Nephron progenitor cell (in vitro differentiated cells): ENCODE measurements around the gene ZDHHC6.

Source experiments
- DNase-seq: peaks from one replicate; pipeline ENCODE4 v3.0.0; 2021
- H3K27ac Mint-ChIP-seq: 2 replicates; pipeline ENCODE4 v1.8.0; 2021; ENCODE audit warnings: mild to moderate bottlenecking, moderate library complexity, mixed read lengths
- H3K27me3 Mint-ChIP-seq: 2 replicates; pipeline ENCODE4 v1.8.0; 2021; ENCODE audit warnings: mild to moderate bottlenecking, low read depth, mixed read lengths; ENCODE audit not compliant: poor library complexity
- H3K36me3 Mint-ChIP-seq: 2 replicates; pipeline ENCODE4 v1.8.0; 2021; ENCODE audit warnings: low read depth, mixed read lengths
- H3K4me1 Mint-ChIP-seq: 2 replicates; pipeline ENCODE4 v1.8.0; 2021; ENCODE audit warnings: mixed read lengths
- H3K4me3 Mint-ChIP-seq: 2 replicates; pipeline ENCODE4 v1.8.0; 2021; ENCODE audit warnings: mild to moderate bottlenecking, moderate library complexity, mixed read lengths
- H3K9me3 Mint-ChIP-seq: 2 replicates; pipeline ENCODE4 v1.8.0; 2021; ENCODE audit warnings: mild to moderate bottlenecking, moderate library complexity, mixed read lengths
- CTCF ChIP-seq: fragments of 200-600 bp; sonication (generic); IDR thresholded peaks from 2 replicates; pipeline ENCODE4 v1.5.0; 2021; ENCODE audit warnings: antibody characterized with exemption

The ZDHHC6 gene

GRCh38 chr10:112448888-112449287 lies 2.2 kb upstream of the ZDHHC6 start:
- peaks cover 26% of the 10 kb centered on the region for H3K36me3 Mint-ChIP-seq
- H3K27me3 Mint-ChIP-seq: peaks cover 2% of the 10 kb centered on the region
- no peak for DNase-seq
- H3K27ac Mint-ChIP-seq: no peak overlapping the region
- peaks cover 31% of the 10 kb centered on the region for H3K4me1 Mint-ChIP-seq
- TF ChIP-seq CTCF: no peak
- peaks cover 11% of the 10 kb centered on the region for H3K9me3 Mint-ChIP-seq
- peak overlapping the region; percentile 95 for H3K4me3 Mint-ChIP-seq

DNA sequence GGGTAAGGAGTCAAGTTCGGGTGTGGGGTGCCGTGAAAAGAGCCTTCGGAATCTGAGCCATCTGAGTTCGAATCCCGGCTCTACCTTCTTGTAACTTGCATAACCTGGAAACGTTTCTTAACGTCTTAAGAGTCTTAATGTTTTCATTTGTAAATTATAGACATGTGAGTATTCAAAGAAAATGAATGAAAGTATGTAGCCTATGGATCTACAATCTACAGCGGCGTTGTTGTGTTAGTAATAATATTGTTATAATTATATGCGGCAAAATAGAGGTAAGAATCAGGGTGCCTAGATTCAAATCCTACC lies 860 bp upstream of the ZDHHC6 start:
- H3K27ac Mint-ChIP-seq: peak overlapping the region; percentile 100
- DNase-seq: no peak
- H3K4me3 Mint-ChIP-seq: peak overlapping the region; percentile 95
- no peak for TF ChIP-seq CTCF
- peaks cover 31% of the 10 kb centered on the region for H3K4me1 Mint-ChIP-seq
- H3K36me3 Mint-ChIP-seq: peaks cover 17% of the 10 kb centered on the region
- no peaks in the 10 kb centered on the region for H3K9me3 Mint-ChIP-seq
- peaks cover 2% of the 10 kb centered on the region for H3K27me3 Mint-ChIP-seq

GRCh38 chr10:112446055-112446854 lies 459 bp downstream of the ZDHHC6 start:
- peaks cover 24% of the 10 kb centered on the region for H3K36me3 Mint-ChIP-seq
- H3K27ac Mint-ChIP-seq: peak overlapping the region; percentile 100
- TF ChIP-seq CTCF: no peak
- no peak for DNase-seq
- H3K4me1 Mint-ChIP-seq: peaks cover 31% of the 10 kb centered on the region
- H3K27me3 Mint-ChIP-seq: peaks cover 2% of the 10 kb centered on the region
- no peaks in the 10 kb centered on the region for H3K9me3 Mint-ChIP-seq
- peak overlapping the region; percentile 95 for H3K4me3 Mint-ChIP-seq

GRCh38 chr10:112442063-112442462 lies 4.7 kb downstream of the ZDHHC6 start:
- DNase-seq: no peak
- no peak for TF ChIP-seq CTCF
- Mint-ChIP-seq H3K36me3 (peaks cover 19% of the 10 kb centered on the region), H3K9me3 (no peaks in the 10 kb centered on the region), H3K27ac (no peak overlapping the region), H3K27me3 (peaks cover 2% of the 10 kb centered on the region), H3K4me1 (peaks cover 12% of the 10 kb centered on the region), H3K4me3 (no peak overlapping the region)

- Mint-ChIP-seq H3K9me3 (no peaks in the 10 kb centered on the region), H3K4me1 (peaks cover 12% of the 10 kb centered on the region), H3K27me3 (peaks cover 2% of the 10 kb centered on the region), H3K27ac (peak overlapping the region; percentile 80), H3K36me3 (peaks cover 19% of the 10 kb centered on the region), H3K4me3 (no peak overlapping the region)
- no peak for DNase-seq
- no peak for TF ChIP-seq CTCF
Observed at GRCh38 chr10:112441520-112441919, 5.2 kb downstream of the ZDHHC6 start.

DNA sequence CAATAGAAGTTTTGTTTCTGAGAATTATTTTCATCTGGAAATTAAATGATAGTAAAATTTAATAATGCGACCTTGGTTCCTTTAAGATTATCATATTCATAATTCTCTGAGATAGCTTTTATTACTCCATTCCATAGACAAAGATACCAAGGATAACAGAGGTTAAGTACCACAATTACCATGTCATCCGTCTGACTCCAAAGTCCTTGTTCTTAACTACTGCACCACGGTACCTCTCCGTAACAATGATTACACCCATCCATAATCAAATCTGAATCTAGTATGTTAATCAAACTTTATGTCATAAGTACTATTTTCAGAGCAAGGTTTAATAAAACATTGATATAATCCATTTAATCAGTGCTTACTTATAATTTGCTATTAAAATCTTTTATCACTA lies 8.4 kb downstream of the ZDHHC6 start:
- no peak for TF ChIP-seq CTCF
- peaks cover 17% of the 10 kb centered on the region for H3K36me3 Mint-ChIP-seq

More for the DNA sequence above, 8.4 kb downstream of the ZDHHC6 start:
- no peak for DNase-seq
- Mint-ChIP-seq H3K9me3 (no peaks in the 10 kb centered on the region), H3K4me3 (no peak overlapping the region), H3K4me1 (no peaks in the 10 kb centered on the region), H3K27me3 (no peaks in the 10 kb centered on the region), H3K27ac (no peak overlapping the region)
